GM23248 (cell line): ENCODE results near the gene MEMO1. TPM values are rescaled to one million over a fixed set of nuclear protein-coding genes. Genes with fewer than 3 reads are reported as not detected.

ENCODE experiments used
- DNase-seq: peaks from one replicate; pipeline ENCODE4 v3.0.0-alpha.2; 2015
- H2AFZ ChIP-seq: fragments of 200-600 bp; sonication (generic); 2 replicates; pipeline ENCODE4 v1.6.1; 2016; ENCODE audit warnings: antibody characterized with exemption
- H3F3A ChIP-seq: fragments of 200-600 bp; sonication (generic); 2 replicates; pipeline ENCODE4 v1.6.1; 2016; ENCODE audit warnings: mild to moderate bottlenecking, antibody characterized with exemption, mixed run types; ENCODE audit not compliant: insufficient read depth
- H3K27ac ChIP-seq: fragments of 200-600 bp; sonication (generic); 2 replicates; pipeline ENCODE4 v1.5.1; 2016; ENCODE audit warnings: mild to moderate bottlenecking
- H3K27me3 ChIP-seq: fragments of 200-600 bp; sonication (generic); replicated peaks from 2 replicates; pipeline ENCODE4 v1.6.1; 2016; ENCODE audit warnings: mild to moderate bottlenecking; ENCODE audit not compliant: insufficient read depth
- H3K36me3 ChIP-seq: fragments of 200-600 bp; sonication (generic); 2 replicates; pipeline ENCODE4 v1.6.1; 2016; ENCODE audit warnings: low read depth, mild to moderate bottlenecking
- H3K4me1 ChIP-seq: fragments of 200-600 bp; sonication (generic); 2 replicates; pipeline ENCODE4 v1.6.1; 2016; ENCODE audit warnings: mild to moderate bottlenecking; ENCODE audit not compliant: insufficient read depth
- H3K4me2 ChIP-seq: fragments of 200-600 bp; sonication (generic); one replicate; pipeline ENCODE4 v1.6.1; 2016; ENCODE audit warnings: mild to moderate bottlenecking; ENCODE audit not compliant: unreplicated experiment
- H3K4me3 ChIP-seq: fragments of 200-600 bp; sonication (generic); 2 replicates; pipeline ENCODE4 v1.5.1; 2016; ENCODE audit warnings: mild to moderate bottlenecking
- H3K79me2 ChIP-seq: fragments of 200-600 bp; sonication (generic); 2 replicates; pipeline ENCODE4 v1.6.1; 2016; ENCODE audit warnings: mild to moderate bottlenecking; ENCODE audit not compliant: insufficient read depth
- H3K9ac ChIP-seq: fragments of 200-600 bp; sonication (generic); 2 replicates; pipeline ENCODE4 v1.6.1; 2016; ENCODE audit warnings: mild to moderate bottlenecking
- H3K9me2 ChIP-seq: fragments of 200-600 bp; sonication (generic); 2 replicates; pipeline ENCODE4 v1.6.1; 2016; ENCODE audit warnings: mixed run types, mild to moderate bottlenecking, moderate library complexity; ENCODE audit not compliant: insufficient read depth
- H3K9me3 ChIP-seq: fragments of 200-600 bp; sonication (generic); one replicate; pipeline ENCODE4 v1.6.1; 2017; ENCODE audit warnings: low read depth
- H4K20me1 ChIP-seq: fragments of 200-600 bp; sonication (generic); 2 replicates; pipeline ENCODE4 v1.6.0; 2016; ENCODE audit not compliant: insufficient read depth
- EZH2 ChIP-seq: fragments of 200-600 bp; sonication (generic); IDR thresholded peaks from 2 replicates; pipeline ENCODE4 v1.6.1; 2018; ENCODE audit warnings: antibody characterized with exemption, mild to moderate bottlenecking; ENCODE audit not compliant: insufficient read depth, poor library complexity, severe bottlenecking
- EZH2phosphoT487 ChIP-seq: fragments of 200-600 bp; sonication (generic); IDR thresholded peaks from 2 replicates; pipeline ENCODE4 v1.6.1; 2018; ENCODE audit warnings: antibody characterized with exemption, moderate library complexity, mild to moderate bottlenecking, low read depth; ENCODE audit not compliant: insufficient read depth
- WGBS, 2 experiments: methylation state at CpG; one replicate each; pipeline ENCODE4 v1.1.6; 2015 to 2017; ENCODE audit warnings: low lambda C conversion rate in 2 of 2, low coverage in 1 of 2; ENCODE audit errors: missing lambda C conversion rate in 2 of 2; 5-methylcytosine and 5-hydroxymethylcytosine counted together
- in situ Hi-C: fragments of 300-500 bp; cut with MboI; formaldehyde crosslinking; loops from 2 replicates; pipeline ENCODE4 v1.15.0; 2020
- polyA plus RNA-seq: library from polyadenylated mRNA; unstranded; fragments of >200 nt; fragmentation: Nextera tagmentation; extraction: Ambion mirVana; gene quantifications from 2 replicates; pipeline ENCODE4 v1.2.1, GENCODE V29; 2016
- total RNA-seq: library from RNA; depleted of rRNA; stranded (reverse); fragments of >200 nt; shearing (Covaris generic); gene quantifications from 2 replicates; pipeline ENCODE4 v1.2.3, GENCODE V29; 2014

The MEMO1 gene
- total and polyA plus RNA-seq, 2 experiments from 2014 or later, result 36.2 to 46.3 TPM

DNA sequence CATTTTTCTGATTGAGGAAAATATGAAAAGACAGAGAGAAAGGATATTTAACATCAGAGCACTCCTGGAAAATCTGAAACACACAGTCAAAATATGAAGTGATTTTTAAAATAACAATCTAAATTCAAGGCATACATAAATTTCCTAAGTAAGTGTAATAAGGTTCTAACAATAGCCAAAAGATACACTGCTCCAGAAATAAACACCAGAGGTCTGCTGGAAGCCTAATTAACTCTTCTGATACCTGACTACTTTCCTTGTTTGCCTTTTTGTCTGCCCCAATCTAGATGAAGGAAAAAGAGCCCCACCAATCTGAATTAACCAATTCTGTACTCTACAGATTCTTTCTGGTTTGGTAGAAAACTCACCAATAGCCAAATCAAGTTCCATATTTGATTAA is 87.1 kb downstream of the MEMO1 start:
- H3K9ac ChIP-seq, result no peak overlapping the region
- H3F3A ChIP-seq, result no peaks in the 10 kb centered on the region
- H3K79me2 ChIP-seq, result peaks cover 22% of the 10 kb centered on the region; the same call in 1 of the 2 replicates
- 0 out of 2 replicates have a peak, but pooled peaks cover 7% of the 10 kb centered on the region for H3K36me3 ChIP-seq
- H3K9me2 ChIP-seq, result no peaks in the 10 kb centered on the region
- in situ Hi-C loops, result no loop called here
- no peak overlapping the region for H3K27ac ChIP-seq
- H4K20me1 ChIP-seq, result no peaks in the 10 kb centered on the region
- no peaks in the 10 kb centered on the region for H3K27me3 ChIP-seq
- DNase-seq, result no peak
- H3K4me3 ChIP-seq, result no peak overlapping the region
- H3K4me1 ChIP-seq, result no peaks in the 10 kb centered on the region
- H3K4me2 ChIP-seq, result no peak overlapping the region
- H3K9me3 ChIP-seq, result no peaks in the 10 kb centered on the region
- TF ChIP-seq EZH2phosphoT487, result no peak
- no peak for TF ChIP-seq EZH2
- H2AFZ ChIP-seq, result no peak overlapping the region

DNA sequence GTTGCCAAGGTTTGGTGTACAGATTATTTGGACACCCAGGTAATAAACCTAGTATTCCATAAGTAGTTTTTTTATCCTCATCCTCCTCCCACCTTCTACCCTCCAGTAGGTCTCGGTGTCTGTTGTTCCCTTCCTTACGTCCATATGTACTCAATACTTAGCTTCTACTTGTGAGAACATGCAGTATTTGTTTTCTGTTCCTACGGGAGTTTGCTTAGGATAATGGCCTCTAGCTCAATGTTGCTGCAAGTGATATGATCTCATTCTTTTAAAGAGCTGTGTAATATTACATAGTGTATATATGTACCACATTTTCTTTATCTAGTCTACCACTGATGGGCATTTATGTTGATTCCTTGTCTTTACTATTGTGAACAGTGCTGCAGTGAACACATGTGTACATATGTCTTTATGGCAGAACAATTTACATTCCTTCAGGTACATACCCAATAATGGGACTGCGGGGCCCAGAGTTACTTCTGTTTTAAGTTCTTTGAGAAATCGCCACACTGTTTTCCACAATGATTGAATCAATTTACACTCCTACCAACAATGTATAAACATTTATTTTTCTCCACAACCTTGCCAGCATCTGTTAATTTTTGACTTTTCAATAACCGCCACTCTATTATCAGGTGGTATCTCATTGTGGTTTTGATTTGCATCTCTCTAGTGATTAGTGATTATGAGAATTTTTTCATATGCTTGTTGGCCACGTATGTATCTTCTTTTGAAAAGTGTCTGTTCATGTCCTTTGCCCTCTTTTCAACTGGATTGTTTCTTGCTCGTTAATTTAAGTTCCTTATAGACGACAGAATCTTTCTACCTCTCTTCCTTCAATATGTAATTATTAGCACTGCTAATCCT is 88.0 kb downstream of the MEMO1 start:
- WGBS, 2 experiments, result 95 to 97% methylated on average over 9 of the region's 9 CpGs
- no peaks in the 10 kb centered on the region for H3K9me3 ChIP-seq

DNA sequence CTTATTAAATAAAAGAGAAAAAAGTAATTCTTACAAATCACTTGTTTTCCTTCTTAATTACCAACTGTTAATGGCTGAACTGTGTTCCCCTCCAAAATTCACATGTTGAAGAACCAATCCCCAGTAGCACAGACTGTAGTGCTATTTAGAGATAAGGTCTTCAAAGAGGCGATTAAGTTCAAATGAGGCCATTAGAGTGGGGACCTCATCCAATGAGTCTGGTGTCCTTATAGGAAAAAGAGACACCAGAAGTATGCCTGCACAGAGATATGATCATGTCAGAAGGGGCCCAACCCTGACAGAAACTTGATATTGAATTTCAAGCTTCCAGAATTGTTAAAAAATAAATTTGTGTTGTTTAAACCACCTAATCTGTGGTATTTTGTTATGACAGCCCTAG is 89.8 kb downstream of the MEMO1 start:
- H3K9me2 ChIP-seq, result no peaks in the 10 kb centered on the region
- H3K4me1 ChIP-seq, result no peaks in the 10 kb centered on the region
- 0 out of 2 replicates have a peak, but pooled peaks cover 5% of the 10 kb centered on the region for H3F3A ChIP-seq
- no peak overlapping the region for H2AFZ ChIP-seq
- no peak for DNase-seq
- H3K79me2 ChIP-seq, result peaks cover 12% of the 10 kb centered on the region; the same call in 1 of the 2 replicates
- peaks cover 13% of the 10 kb centered on the region; the same call in 1 of the 2 replicates for H3K36me3 ChIP-seq
- no peak overlapping the region for H3K4me3 ChIP-seq
- H3K27me3 ChIP-seq, result no peaks in the 10 kb centered on the region
- no peaks in the 10 kb centered on the region for H3K9me3 ChIP-seq
- H3K27ac ChIP-seq, result no peak overlapping the region
- H3K4me2 ChIP-seq, result no peak overlapping the region
- in situ Hi-C loops, result no loop called here
- no peaks in the 10 kb centered on the region for H4K20me1 ChIP-seq
- H3K9ac ChIP-seq, result no peak overlapping the region
- 100% methylated on average over 1 of the region's 1 CpG for WGBS, 2 experiments
- TF ChIP-seq EZH2phosphoT487 (no peak), EZH2 (no peak)

More for the DNA sequence above, 88.0 kb downstream of the MEMO1 start:
- no peak overlapping the region for H3K4me3 ChIP-seq
- no peak for TF ChIP-seq EZH2phosphoT487
- no peak for TF ChIP-seq EZH2
- H4K20me1 ChIP-seq, result no peaks in the 10 kb centered on the region
- no peak overlapping the region for H2AFZ ChIP-seq
- H3F3A ChIP-seq, result 0 out of 2 replicates have a peak, but pooled peaks cover under 1% of the 10 kb centered on the region
- in situ Hi-C loops, result no loop called here
- no peaks in the 10 kb centered on the region for H3K27me3 ChIP-seq
- no peaks in the 10 kb centered on the region for H3K4me1 ChIP-seq
- H3K27ac ChIP-seq, result no peak overlapping the region
- H3K36me3 ChIP-seq, result 0 out of 2 replicates have a peak, but pooled peaks cover 7% of the 10 kb centered on the region
- DNase-seq, result no peak
- no peak overlapping the region for H3K9ac ChIP-seq
- H3K79me2 ChIP-seq, result peaks cover 20% of the 10 kb centered on the region; the same call in 1 of the 2 replicates
- H3K4me2 ChIP-seq, result no peak overlapping the region
- H3K9me2 ChIP-seq, result no peaks in the 10 kb centered on the region

DNA sequence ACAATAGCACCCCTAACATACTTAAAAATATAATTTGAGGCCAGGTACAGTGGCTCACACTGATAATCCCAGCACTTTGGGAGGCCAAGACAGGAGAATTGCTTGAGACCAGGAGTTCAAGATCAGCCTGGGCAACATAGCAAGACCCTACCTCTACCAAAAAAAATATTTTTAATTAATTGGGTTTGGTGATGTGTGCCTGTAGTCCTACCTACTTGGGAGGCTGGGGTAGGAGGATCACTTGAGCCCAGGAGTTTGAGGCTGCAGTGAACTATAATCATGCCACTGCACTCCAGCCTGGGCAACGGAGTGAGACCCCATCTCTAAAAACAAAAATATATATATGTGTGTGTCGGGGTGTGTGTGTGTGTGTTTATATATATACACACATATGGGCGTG is 91.3 kb downstream of the MEMO1 start:
- H3K9me3 ChIP-seq, result no peaks in the 10 kb centered on the region
- no peak overlapping the region for H2AFZ ChIP-seq
- peaks cover 13% of the 10 kb centered on the region; the same call in 1 of the 2 replicates for H3K36me3 ChIP-seq
- TF ChIP-seq EZH2phosphoT487 (no peak), EZH2 (no peak)
- H3K27me3 ChIP-seq, result no peaks in the 10 kb centered on the region
- no peak for DNase-seq
- H3K79me2 ChIP-seq, result peaks cover 8% of the 10 kb centered on the region; the same call in 1 of the 2 replicates
- no peaks in the 10 kb centered on the region for H3K9me2 ChIP-seq
- in situ Hi-C loops, result no loop called here
- H3K9ac ChIP-seq, result no peak overlapping the region
- 83 to 91% methylated on average over 3 of the region's 3 CpGs for WGBS, 2 experiments
- no peak overlapping the region for H3K27ac ChIP-seq
- no peak overlapping the region for H3K4me2 ChIP-seq
- 0 out of 2 replicates have a peak, but pooled peaks cover 5% of the 10 kb centered on the region for H3F3A ChIP-seq
- no peaks in the 10 kb centered on the region for H4K20me1 ChIP-seq
- H3K4me3 ChIP-seq, result no peak overlapping the region
- H3K4me1 ChIP-seq, result no peaks in the 10 kb centered on the region
